DND-41 (cell line): Measurements from ENCODE around the gene AOPEP.

Source experiments
- ATAC-seq: fragments of 200-7000 bp; cut with Tn5 transposase; 3 replicates; pipeline ENCODE4 v1.9.1; 2021; ENCODE audit warnings: low read depth; ENCODE audit not compliant: insufficient read depth
- DNase-seq: peaks from one replicate; pipeline ENCODE4 v3.0.0-alpha.2; 2020
- H2AFZ ChIP-seq: 2 replicates; pipeline ENCODE4 v1.6.0; 2012; ENCODE audit warnings: low read depth, low read length
- H3K27ac ChIP-seq: 2 replicates; pipeline ENCODE4 v1.5.1; 2012; ENCODE audit warnings: low read length, inconsistent platforms
- H3K27me3 ChIP-seq: fragments of 200-600 bp; sonication (generic); 2 replicates; pipeline ENCODE4 v1.6.0; 2012; ENCODE audit warnings: low read length, mild to moderate bottlenecking, inconsistent platforms; ENCODE audit not compliant: insufficient read depth, poor library complexity
- H3K36me3 ChIP-seq: 2 replicates; pipeline ENCODE4 v1.5.1; 2012; ENCODE audit warnings: low read length, inconsistent platforms; ENCODE audit not compliant: insufficient read depth
- H3K4me1 ChIP-seq: 2 replicates; pipeline ENCODE4 v1.5.1; 2012; ENCODE audit warnings: mild to moderate bottlenecking, low read length; ENCODE audit not compliant: insufficient read depth
- H3K4me2 ChIP-seq: 2 replicates; pipeline ENCODE4 v1.6.0; 2012; ENCODE audit warnings: mild to moderate bottlenecking, moderate library complexity, low read length, inconsistent platforms; ENCODE audit not compliant: insufficient read depth
- H3K4me3 ChIP-seq, 2 experiments: fragments of 200-600 bp in 1 of 2; shearing (Covaris generic) in 1 of 2; 2 replicates each; pipeline ENCODE4 v1.5.1; 2012 to 2016; ENCODE audit warnings: inconsistent platforms in 2 of 2, low read length in 2 of 2, mild to moderate bottlenecking in 2 of 2, low read depth in 1 of 2, moderate library complexity in 1 of 2
- H3K79me2 ChIP-seq: 2 replicates; pipeline ENCODE4 v1.6.0; 2012; ENCODE audit warnings: low read length, inconsistent platforms; ENCODE audit not compliant: insufficient read depth
- H3K9ac ChIP-seq: 2 replicates; pipeline ENCODE4 v1.6.0; 2012; ENCODE audit warnings: low read depth, mild to moderate bottlenecking, inconsistent platforms, low read length, moderate library complexity
- H3K9me3 ChIP-seq: 2 replicates; pipeline ENCODE4 v1.5.1; 2012; ENCODE audit warnings: low read length, moderate library complexity, mild to moderate bottlenecking, inconsistent platforms; ENCODE audit not compliant: insufficient read depth, severe bottlenecking
- H4K20me1 ChIP-seq: 2 replicates; pipeline ENCODE4 v1.6.0; 2012; ENCODE audit warnings: low read length; ENCODE audit not compliant: insufficient read depth
- CTCF ChIP-seq: IDR thresholded peaks from 2 replicates; pipeline ENCODE4 v1.5.1; 2012; ENCODE audit warnings: borderline replicate concordance, low read length, moderate library complexity, mild to moderate bottlenecking; ENCODE audit not compliant: poor library complexity, severe bottlenecking; ENCODE audit errors: extremely low read depth
- EZH2 ChIP-seq: IDR thresholded peaks from 3 replicates; pipeline ENCODE4 v1.6.1; 2012; ENCODE audit warnings: borderline replicate concordance, low read depth, mild to moderate bottlenecking, moderate library complexity, low read length, inconsistent platforms; ENCODE audit not compliant: severe bottlenecking

AOPEP gene

GRCh38 chr9:94974154-94974879 is 247.8 kb downstream of the AOPEP start:
- H3K79me2 ChIP-seq: no peaks in the 10 kb centered on the region
- H3K27ac ChIP-seq: no peak overlapping the region
- no peak overlapping the region for H3K9ac ChIP-seq
- no peak overlapping the region for H3K4me3 ChIP-seq
- no peak overlapping the region for H3K4me2 ChIP-seq
- TF ChIP-seq CTCF (no peak), EZH2 (no peak)
- no peaks in the 10 kb centered on the region for H3K36me3 ChIP-seq
- DNase-seq (no peak), ATAC-seq (no peak)
- H3K4me1 ChIP-seq: no peaks in the 10 kb centered on the region
- H3K9me3 ChIP-seq: no peaks in the 10 kb centered on the region
- no peaks in the 10 kb centered on the region for H3K27me3 ChIP-seq
- no peak overlapping the region for H2AFZ ChIP-seq
- H4K20me1 ChIP-seq: no peaks in the 10 kb centered on the region

- no peak overlapping the region for H3K4me3 ChIP-seq
- no peaks in the 10 kb centered on the region for H3K4me1 ChIP-seq
- H3K79me2 ChIP-seq: no peaks in the 10 kb centered on the region
- ATAC-seq: no peak
- no peak overlapping the region for H2AFZ ChIP-seq
- H3K36me3 ChIP-seq: no peaks in the 10 kb centered on the region
- no peak overlapping the region for H3K27ac ChIP-seq
- no peaks in the 10 kb centered on the region for H3K27me3 ChIP-seq
- TF ChIP-seq CTCF: no peak
- no peak for TF ChIP-seq EZH2
- no peak overlapping the region for H3K9ac ChIP-seq
- H3K9me3 ChIP-seq: no peaks in the 10 kb centered on the region
- no peak overlapping the region for H3K4me2 ChIP-seq
- H4K20me1 ChIP-seq: no peaks in the 10 kb centered on the region
- DNase-seq: no peak
These were observed 249.0 kb downstream of the AOPEP start for GRCh38 chr9:94975480-94975879.

- no peak overlapping the region for H3K4me3 ChIP-seq
- H3K36me3 ChIP-seq: no peaks in the 10 kb centered on the region
- H3K9me3 ChIP-seq: no peaks in the 10 kb centered on the region
- ATAC-seq (no peak), DNase-seq (no peak)
- no peak overlapping the region for H3K27ac ChIP-seq
- no peaks in the 10 kb centered on the region for H3K4me1 ChIP-seq
- H2AFZ ChIP-seq: no peak overlapping the region
- TF ChIP-seq CTCF (no peak), EZH2 (no peak)
- no peak overlapping the region for H3K4me2 ChIP-seq
- H3K9ac ChIP-seq: no peak overlapping the region
- H3K79me2 ChIP-seq: no peaks in the 10 kb centered on the region
- no peaks in the 10 kb centered on the region for H4K20me1 ChIP-seq
- H3K27me3 ChIP-seq: no peaks in the 10 kb centered on the region
These were observed 249.6 kb downstream of the AOPEP start for GRCh38 chr9:94976077-94976476.
